ENCODE results near the gene HCRTR2. TPM values are rescaled to one million over a fixed set of nuclear protein-coding genes. Genes with fewer than 3 reads are reported as not detected.
A peak's percentile ranks its signal among the peaks of the same experiment; 100 is the strongest.
"Not testable (repeated sequence)": the region's sequence is repeated elsewhere in the genome, so short reads cannot be mapped to it uniquely, and the experiment has no call there.

HCRTR2 gene
- total and polyA plus RNA-seq, 9 donors: 0.06 to 0.17 (median 0.12) TPM; not detected in 5

DNA sequence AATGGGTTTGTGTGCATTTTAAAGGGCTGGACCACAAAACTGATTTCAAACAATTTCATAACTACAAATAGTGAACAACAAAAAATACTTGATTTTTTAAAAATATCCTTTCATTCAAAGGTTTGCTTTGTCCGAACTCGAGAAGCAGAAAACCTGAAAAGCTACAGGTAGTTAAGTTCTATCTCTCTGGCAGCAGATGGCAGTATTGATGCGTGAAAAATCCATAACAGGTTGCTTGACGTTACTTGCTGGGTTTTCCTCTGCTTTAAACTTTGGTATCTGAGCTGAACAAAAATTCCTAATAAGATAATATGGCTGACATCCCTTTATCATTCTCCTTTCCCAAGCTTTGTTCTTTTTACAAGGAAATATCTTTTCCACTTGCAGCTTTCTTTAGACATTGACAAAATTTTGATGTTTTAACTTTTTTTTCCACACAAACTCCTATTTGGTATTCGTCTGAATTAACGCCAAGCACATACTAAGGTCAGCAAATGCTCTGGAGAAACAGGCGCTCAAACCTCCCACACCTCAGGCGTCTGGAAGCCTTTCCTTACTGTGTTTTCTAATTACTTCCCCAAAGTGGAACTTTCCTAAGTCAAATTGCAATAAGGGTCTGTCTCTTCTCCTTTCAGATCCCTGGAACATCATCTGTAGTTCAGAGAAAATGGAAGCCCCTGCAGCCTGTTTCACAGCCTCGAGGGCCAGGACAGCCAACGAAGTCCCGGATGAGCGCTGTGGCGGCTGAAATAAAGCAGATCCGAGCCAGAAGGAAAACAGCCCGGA, 102.6 kb downstream of the HCRTR2 start:
- WGBS (ENCODE audit: insufficient coverage): 38% methylated on average over 8 of the region's 15 CpGs
- peak; percentile 89 for DNase-seq
- Histone ChIP-seq H3K27me3 (ENCODE audit: control insufficient read depth, insufficient read depth, low read length) (no peaks in the 10 kb centered on the region), H3K27ac (ENCODE audit: low read length) (no peak overlapping the region), H3K36me3 (ENCODE audit: control insufficient read depth, insufficient read depth, low read length) (no peaks in the 10 kb centered on the region), H3K9me3 (replicated peaks; ENCODE audit: control insufficient read depth, low read depth, low read length) (no peaks in the 10 kb centered on the region), H3K4me3 (ENCODE audit: low read length) (no peak overlapping the region), H3K4me1 (ENCODE audit: control insufficient read depth, insufficient read depth, low read length) (no peaks in the 10 kb centered on the region)

DNA sequence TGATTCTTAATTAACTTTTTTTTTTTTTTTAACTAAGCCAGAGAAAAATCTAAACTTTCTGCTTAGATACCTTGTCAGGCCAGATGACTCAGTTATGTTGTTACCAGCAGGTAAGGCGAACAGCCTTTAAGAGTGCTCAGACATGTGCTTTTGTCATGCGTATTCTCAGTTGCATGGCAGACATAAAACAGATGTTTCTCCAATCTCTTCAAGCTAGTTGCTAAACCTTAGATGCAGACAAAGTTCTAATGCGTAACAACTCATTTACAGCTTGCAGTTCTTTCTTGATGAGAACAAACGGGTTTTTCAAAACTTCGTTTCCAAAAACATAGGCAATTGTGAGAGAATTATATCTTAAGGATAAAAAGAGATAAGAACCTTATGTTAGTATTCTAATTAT, 103.3 kb downstream of the HCRTR2 start:
- Histone ChIP-seq H3K9me3 (replicated peaks; ENCODE audit: control insufficient read depth, low read depth, low read length) (no peaks in the 10 kb centered on the region), H3K27me3 (ENCODE audit: control insufficient read depth, insufficient read depth, low read length) (no peaks in the 10 kb centered on the region), H3K4me3 (ENCODE audit: low read length) (no peak overlapping the region), H3K4me1 (ENCODE audit: control insufficient read depth, insufficient read depth, low read length) (no peaks in the 10 kb centered on the region), H3K27ac (ENCODE audit: low read length) (no peak overlapping the region), H3K36me3 (ENCODE audit: control insufficient read depth, insufficient read depth, low read length) (no peaks in the 10 kb centered on the region)
- WGBS (ENCODE audit: insufficient coverage): 65% methylated on average over 2 of the region's 5 CpGs
- DNase-seq: peak; percentile 33

DNA sequence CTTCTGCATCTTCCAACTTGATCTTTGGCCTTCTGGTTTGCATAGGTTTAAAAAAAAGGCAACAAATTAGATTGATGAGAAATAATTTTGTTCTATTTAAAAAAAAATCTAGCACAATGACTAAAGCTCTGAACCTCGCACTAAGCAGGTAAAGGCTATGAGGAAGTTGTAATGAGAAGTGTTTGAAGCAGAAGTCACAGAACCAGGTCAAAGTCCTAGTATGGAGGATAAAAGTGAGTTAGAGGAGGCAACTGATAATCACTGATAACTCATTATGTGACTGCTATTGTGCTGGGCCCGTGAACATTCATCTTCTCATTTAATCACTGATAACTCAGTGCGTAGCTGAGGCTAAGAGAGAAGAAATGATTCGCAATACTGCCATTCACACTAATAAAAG, 106.9 kb downstream of the HCRTR2 start:
- Histone ChIP-seq H3K27me3 (ENCODE audit: control insufficient read depth, insufficient read depth, low read length) (no peaks in the 10 kb centered on the region), H3K36me3 (ENCODE audit: control insufficient read depth, insufficient read depth, low read length) (no peaks in the 10 kb centered on the region), H3K4me1 (ENCODE audit: control insufficient read depth, insufficient read depth, low read length) (no peaks in the 10 kb centered on the region), H3K27ac (ENCODE audit: low read length) (no peak overlapping the region), H3K9me3 (replicated peaks; ENCODE audit: control insufficient read depth, low read depth, low read length) (no peaks in the 10 kb centered on the region), H3K4me3 (ENCODE audit: low read length) (no peak overlapping the region)
- DNase-seq: no peak
- WGBS (ENCODE audit: insufficient coverage): no CpG with 5 or more reads among the region's 4 CpGs

DNA sequence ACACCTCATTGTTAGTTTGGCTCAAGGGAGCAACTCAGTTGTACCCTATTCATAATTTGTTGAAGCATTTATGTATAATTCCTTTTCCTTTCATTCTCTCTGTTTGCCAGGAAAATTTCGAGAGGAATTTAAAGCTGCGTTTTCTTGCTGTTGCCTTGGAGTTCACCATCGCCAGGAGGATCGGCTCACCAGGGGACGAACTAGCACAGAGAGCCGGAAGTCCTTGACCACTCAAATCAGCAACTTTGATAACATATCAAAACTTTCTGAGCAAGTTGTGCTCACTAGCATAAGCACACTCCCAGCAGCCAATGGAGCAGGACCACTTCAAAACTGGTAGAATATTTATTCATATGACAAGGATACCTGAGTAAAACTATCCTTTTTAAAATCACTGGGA, 107.8 kb downstream of the HCRTR2 start:
- Histone ChIP-seq H3K4me3 (ENCODE audit: low read length) (no peak overlapping the region), H3K27me3 (ENCODE audit: control insufficient read depth, insufficient read depth, low read length) (no peaks in the 10 kb centered on the region), H3K36me3 (ENCODE audit: control insufficient read depth, insufficient read depth, low read length) (no peaks in the 10 kb centered on the region), H3K27ac (ENCODE audit: low read length) (no peak overlapping the region), H3K9me3 (replicated peaks; ENCODE audit: control insufficient read depth, low read depth, low read length) (no peaks in the 10 kb centered on the region), H3K4me1 (ENCODE audit: control insufficient read depth, insufficient read depth, low read length) (no peaks in the 10 kb centered on the region)
- peak; percentile 70 for DNase-seq
- 43% methylated on average over 6 of the region's 6 CpGs for WGBS (ENCODE audit: insufficient coverage)

DNA sequence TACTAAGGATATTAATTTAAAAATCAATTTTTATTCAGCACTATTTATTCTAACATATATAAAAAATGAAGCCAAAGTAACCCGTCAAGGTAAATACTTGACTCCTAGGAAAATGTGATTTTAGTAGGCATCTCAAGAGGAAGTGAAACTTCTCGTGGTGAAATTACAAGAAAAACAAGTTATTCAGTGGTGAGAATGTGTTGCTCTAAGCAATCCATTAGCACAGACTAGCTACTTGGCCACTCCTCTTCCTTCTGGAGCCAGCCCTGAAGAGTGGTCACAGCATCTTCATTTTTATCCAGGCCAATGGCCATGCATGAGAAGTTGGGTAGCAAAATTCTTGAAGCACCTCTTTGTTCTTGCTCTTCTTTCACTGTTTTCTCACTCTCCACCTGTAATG, 112.5 kb downstream of the HCRTR2 start:
- Histone ChIP-seq H3K36me3 (ENCODE audit: control insufficient read depth, insufficient read depth, low read length) (no peaks in the 10 kb centered on the region), H3K27me3 (ENCODE audit: control insufficient read depth, insufficient read depth, low read length) (no peaks in the 10 kb centered on the region), H3K4me1 (ENCODE audit: control insufficient read depth, insufficient read depth, low read length) (no peaks in the 10 kb centered on the region), H3K9me3 (replicated peaks; ENCODE audit: control insufficient read depth, low read depth, low read length) (no peaks in the 10 kb centered on the region), H3K4me3 (ENCODE audit: low read length) (no peak overlapping the region), H3K27ac (ENCODE audit: low read length) (no peak overlapping the region)
- no peak for DNase-seq
- no CpG with 5 or more reads among the region's 2 CpGs for WGBS (ENCODE audit: insufficient coverage)

DNA sequence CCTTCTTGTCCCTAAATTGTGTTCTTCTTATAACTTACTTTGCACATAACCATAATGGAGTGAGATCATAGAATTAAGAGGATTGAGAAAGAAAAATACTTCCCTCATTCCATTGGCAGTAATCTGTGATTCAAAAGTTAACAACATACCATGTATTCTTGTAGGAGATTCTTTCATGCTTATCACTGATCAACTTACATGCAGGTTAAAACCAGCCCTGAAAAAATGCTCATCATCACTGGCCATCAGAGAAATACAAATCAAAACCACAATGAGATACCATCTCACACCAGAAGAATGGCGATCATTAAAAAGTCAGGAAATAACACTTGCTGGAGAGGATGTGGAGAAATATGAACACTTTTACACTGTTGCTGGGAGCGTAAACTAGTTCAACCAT, 116.4 kb downstream of the HCRTR2 start:
- no CpG with 5 or more reads among the region's 2 CpGs for WGBS (ENCODE audit: insufficient coverage)

DNA sequence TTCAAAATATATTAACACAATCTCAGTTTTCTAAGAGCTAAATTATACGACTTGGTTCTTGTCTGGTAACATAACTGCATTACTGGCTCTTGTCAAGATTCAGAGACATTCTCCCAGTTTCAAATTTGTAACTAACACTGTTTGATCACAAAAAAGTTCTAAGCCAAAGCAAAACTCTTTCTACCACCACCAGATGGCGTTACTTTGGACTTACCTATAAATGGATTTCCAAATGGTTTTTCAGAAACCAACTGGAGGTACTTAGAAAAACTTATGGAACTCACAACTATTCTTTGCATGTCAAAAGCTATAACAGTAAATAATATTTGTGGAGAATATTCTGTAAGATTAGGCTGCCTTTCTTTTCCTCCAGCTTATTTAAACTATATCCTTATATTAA, 118.8 kb downstream of the HCRTR2 start:
- 75% methylated on average over 1 of the region's 2 CpGs for WGBS (ENCODE audit: insufficient coverage)
- H3K36me3 ChIP-seq (ENCODE audit: control insufficient read depth, insufficient read depth, low read length): no peaks in the 10 kb centered on the region
- no peaks in the 10 kb centered on the region for H3K27me3 ChIP-seq (ENCODE audit: control insufficient read depth, insufficient read depth, low read length)
- H3K27ac ChIP-seq (ENCODE audit: low read length): no peak overlapping the region
- H3K9me3 ChIP-seq (replicated peaks; ENCODE audit: control insufficient read depth, low read depth, low read length): no peaks in the 10 kb centered on the region
- no peak for DNase-seq
- H3K4me3 ChIP-seq (ENCODE audit: low read length): no peak overlapping the region
- no peaks in the 10 kb centered on the region for H3K4me1 ChIP-seq (ENCODE audit: control insufficient read depth, insufficient read depth, low read length)

More for the DNA sequence above, 116.4 kb downstream of the HCRTR2 start:
- Histone ChIP-seq H3K4me3 (ENCODE audit: low read length) (no peak overlapping the region), H3K27me3 (ENCODE audit: control insufficient read depth, insufficient read depth, low read length) (no peaks in the 10 kb centered on the region), H3K4me1 (ENCODE audit: control insufficient read depth, insufficient read depth, low read length) (no peaks in the 10 kb centered on the region), H3K36me3 (ENCODE audit: control insufficient read depth, insufficient read depth, low read length) (no peaks in the 10 kb centered on the region), H3K27ac (ENCODE audit: low read length) (no peak overlapping the region), H3K9me3 (replicated peaks; ENCODE audit: control insufficient read depth, low read depth, low read length) (no peaks in the 10 kb centered on the region)
- no peak for DNase-seq

DNA sequence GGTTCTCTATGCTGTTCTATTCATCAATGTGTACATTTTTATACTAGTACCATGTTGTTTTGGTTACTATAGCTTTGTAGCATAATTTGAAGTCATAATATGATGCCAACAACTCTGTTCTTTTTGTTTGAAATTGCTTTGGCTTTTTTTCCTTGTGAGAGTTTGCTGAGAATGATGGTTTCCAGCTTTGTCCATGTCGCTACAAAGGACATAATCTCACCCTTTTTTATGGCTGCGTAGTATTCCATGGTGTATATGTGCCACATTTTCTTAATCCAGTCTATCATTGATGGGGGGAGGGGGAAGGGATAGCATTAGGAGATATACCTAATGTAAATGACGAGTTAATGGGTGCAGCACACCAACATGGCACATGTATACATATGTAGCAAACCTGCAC, 122.9 kb downstream of the HCRTR2 start:
- H3K36me3 ChIP-seq (ENCODE audit: control insufficient read depth, insufficient read depth, low read length); H3K9me3 ChIP-seq (replicated peaks; ENCODE audit: control insufficient read depth, low read depth, low read length); H3K4me3 ChIP-seq (ENCODE audit: low read length); DNase-seq; H3K27ac ChIP-seq (ENCODE audit: low read length); H3K4me1 ChIP-seq (ENCODE audit: control insufficient read depth, insufficient read depth, low read length); H3K27me3 ChIP-seq (ENCODE audit: control insufficient read depth, insufficient read depth, low read length): not testable (repeated sequence)
- WGBS (ENCODE audit: insufficient coverage): no CpG with 5 or more reads among the region's 3 CpGs

DNA sequence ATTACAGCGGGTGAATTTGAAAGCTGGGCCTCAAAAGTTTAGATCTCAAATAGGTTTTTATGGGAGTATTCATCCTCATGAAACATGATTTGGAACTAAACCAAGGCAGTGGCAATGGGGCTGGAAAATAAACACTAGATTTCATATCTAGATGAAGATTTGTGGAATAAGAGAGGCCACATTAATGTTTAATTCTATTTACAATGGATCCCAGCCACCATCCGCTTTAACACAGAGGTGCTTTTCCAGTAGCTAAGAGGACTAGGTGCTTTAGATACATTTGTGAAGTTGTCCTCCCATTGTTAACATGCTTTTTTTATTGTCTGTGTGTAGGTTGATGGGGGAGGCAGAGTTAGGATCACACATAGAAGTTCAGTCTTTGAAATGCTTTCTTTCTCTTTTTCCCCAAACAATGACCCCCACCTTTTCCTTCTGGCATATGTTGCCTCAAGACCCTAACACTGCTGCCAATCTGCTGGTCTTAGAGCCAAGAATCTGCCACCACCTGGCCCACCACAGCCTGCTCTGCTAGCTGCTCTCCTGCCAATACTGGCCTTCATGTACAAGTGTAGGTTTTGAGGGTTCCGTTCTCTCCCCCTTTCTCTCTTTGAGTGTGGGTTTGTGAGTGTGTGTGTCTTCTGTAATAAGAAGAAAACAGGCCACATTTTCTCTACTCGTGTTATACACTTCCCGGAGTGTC, 125.1 kb downstream of the HCRTR2 start:
- Histone ChIP-seq H3K9me3 (replicated peaks; ENCODE audit: control insufficient read depth, low read depth, low read length) (no peaks in the 10 kb centered on the region), H3K36me3 (ENCODE audit: control insufficient read depth, insufficient read depth, low read length) (no peaks in the 10 kb centered on the region), H3K27me3 (ENCODE audit: control insufficient read depth, insufficient read depth, low read length) (no peaks in the 10 kb centered on the region), H3K27ac (ENCODE audit: low read length) (no peak overlapping the region), H3K4me3 (ENCODE audit: low read length) (no peak overlapping the region), H3K4me1 (ENCODE audit: control insufficient read depth, insufficient read depth, low read length) (no peaks in the 10 kb centered on the region)
- no peak for DNase-seq
- no CpG with 5 or more reads among the region's 5 CpGs for WGBS (ENCODE audit: insufficient coverage)

DNA sequence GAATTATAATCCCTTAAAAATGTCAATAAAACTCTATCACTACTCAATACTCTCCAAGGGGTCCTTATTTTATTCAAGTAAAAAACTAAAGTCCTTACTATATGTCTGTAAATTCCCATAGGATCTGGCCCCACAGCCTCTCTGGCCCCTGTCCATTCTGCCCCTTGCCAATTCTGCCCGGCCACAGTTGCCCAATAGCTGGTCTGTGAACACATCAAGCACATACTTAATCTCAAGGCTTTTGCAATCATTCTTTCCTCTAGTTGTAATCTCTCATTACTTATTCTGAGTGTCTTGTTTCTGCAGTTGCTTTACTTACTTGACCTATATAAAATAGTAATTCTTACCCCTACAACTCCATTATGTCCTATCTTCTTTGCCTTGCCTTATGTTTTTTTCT, 130.4 kb downstream of the HCRTR2 start:
- 60% methylated on average over 1 of the region's 1 CpG for WGBS (ENCODE audit: insufficient coverage)
- DNase-seq: no peak
- Histone ChIP-seq H3K27ac (ENCODE audit: low read length) (no peak overlapping the region), H3K36me3 (ENCODE audit: control insufficient read depth, insufficient read depth, low read length) (no peaks in the 10 kb centered on the region), H3K4me1 (ENCODE audit: control insufficient read depth, insufficient read depth, low read length) (no peaks in the 10 kb centered on the region), H3K4me3 (ENCODE audit: low read length) (no peak overlapping the region), H3K9me3 (replicated peaks; ENCODE audit: control insufficient read depth, low read depth, low read length) (no peaks in the 10 kb centered on the region), H3K27me3 (ENCODE audit: control insufficient read depth, insufficient read depth, low read length) (no peaks in the 10 kb centered on the region)

Measured in muscle of leg (tissue), 11 donors.